H1 (cell line): ENCODE results near the gene TBC1D17. TPM values are rescaled to one million over a fixed set of nuclear protein-coding genes. Genes with fewer than 3 reads are reported as not detected.

Experiments
- CTCF ChIA-PET: fragments of 300-600 bp; sonication (Branson Sonifier 250); formaldehyde crosslinking; loops from one replicate; lab custom pipeline; 2021; ENCODE audit not compliant: partially characterized antibody; lab: Charles Lee
- POLR2A ChIA-PET: fragments of 300-600 bp; sonication (Branson Sonifier 250); formaldehyde crosslinking; loops from one replicate; lab custom pipeline; 2021; ENCODE audit warnings: inconsistent platforms; ENCODE audit not compliant: partially characterized antibody; lab: Charles Lee
- DNase-seq, 2 experiments: peaks; one replicate each; pipeline versions ENCODE4 v3.0.0 to v3.0.0-alpha.2; 2010 to 2022; ENCODE audit warnings: low spot score in 2 of 2, low read depth in 1 of 2, mixed read lengths in 1 of 2
- FAIRE-seq: peaks from 2 replicates; lab custom pipeline; 2011; peaks lifted over from hg19 to GRCh38; lab: Jason Lieb, UNC
- H2AFZ ChIP-seq: 2 replicates; pipeline ENCODE4 v1.8.1; 2012; ENCODE audit warnings: low read length, inconsistent platforms
- H2AK5ac ChIP-seq: 2 replicates; pipeline ENCODE4 v1.6.1; 2013; ENCODE audit warnings: low read depth, low read length
- H2BK120ac ChIP-seq: replicated peaks from 2 replicates; pipeline ENCODE3; 2013; ENCODE audit warnings: low read depth, low read length, inconsistent platforms
- H2BK12ac ChIP-seq: 2 replicates; pipeline ENCODE4 v1.6.1; 2013; ENCODE audit warnings: low read depth, low read length
- H2BK15ac ChIP-seq: 2 replicates; pipeline ENCODE4 v1.6.1; 2013; ENCODE audit warnings: low read length
- H2BK20ac ChIP-seq: 2 replicates; pipeline ENCODE4 v1.6.1; 2013; ENCODE audit warnings: low read length
- H2BK5ac ChIP-seq: 2 replicates; pipeline ENCODE4 v1.6.1; 2013; ENCODE audit warnings: low read depth, low read length
- H3K14ac ChIP-seq: 2 replicates; pipeline ENCODE4 v1.6.1; 2013; ENCODE audit warnings: inconsistent platforms; ENCODE audit not compliant: insufficient read length
- H3K18ac ChIP-seq: 2 replicates; pipeline ENCODE4 v1.6.1; 2013; ENCODE audit warnings: low read length; ENCODE audit errors: extremely low read depth
- H3K23ac ChIP-seq: 2 replicates; pipeline ENCODE4 v1.6.1; 2013; ENCODE audit warnings: inconsistent platforms; ENCODE audit not compliant: insufficient read length
- H3K23me2 ChIP-seq: 2 replicates; pipeline ENCODE4 v1.6.1; 2013; ENCODE audit warnings: low read depth, low read length
- H3K27ac ChIP-seq: 2 replicates; pipeline ENCODE4 v1.6.1; 2011; ENCODE audit warnings: low read depth, low read length, inconsistent platforms
- H3K27me3 ChIP-seq, 4 experiments: replicated peaks in 1 of 4; 1 replicate in 1 of 4; 2 replicates in 3 of 4; pipeline versions ENCODE4 v1.6.1 to v1.8.1; 2011 to 2013; ENCODE audit warnings: low read length in 3 of 4, mild to moderate bottlenecking in 3 of 4, inconsistent platforms in 2 of 4, mixed read lengths in 2 of 4, moderate library complexity in 1 of 4; ENCODE audit not compliant: control insufficient read depth in 3 of 4, insufficient read depth in 3 of 4; ENCODE audit errors: extremely low read depth in 1 of 4
- H3K36me3 ChIP-seq, 4 experiments: 2 replicates each; pipeline versions ENCODE4 v1.6.1 to v1.8.1; 2011 to 2013; ENCODE audit warnings: mild to moderate bottlenecking in 4 of 4, low read length in 3 of 4, moderate library complexity in 2 of 4, control low read depth in 1 of 4, inconsistent platforms in 1 of 4; ENCODE audit not compliant: insufficient read depth in 4 of 4, control insufficient read depth in 2 of 4
- H3K4ac ChIP-seq: replicated peaks from 2 replicates; pipeline ENCODE3; 2013; ENCODE audit warnings: low read length, low read depth, mixed read lengths, inconsistent platforms; ENCODE audit not compliant: insufficient read length
- H3K4me1 ChIP-seq, 4 experiments: replicated peaks in 1 of 4; 1 replicate in 1 of 4; 2 replicates in 3 of 4; pipeline versions ENCODE4 v1.6.1 to v1.8.1; 2011 to 2013; ENCODE audit warnings: low read length in 3 of 4, inconsistent platforms in 2 of 4, mixed read lengths in 1 of 4; ENCODE audit not compliant: insufficient read depth in 4 of 4, control insufficient read depth in 3 of 4
- H3K4me2 ChIP-seq, 2 experiments: 2 replicates each; pipeline versions ENCODE4 v1.6.1 to v1.8.1; 2011 to 2013; ENCODE audit warnings: low read depth in 2 of 2, low read length in 2 of 2, control low read depth in 1 of 2, inconsistent platforms in 1 of 2, mild to moderate bottlenecking in 1 of 2; ENCODE audit not compliant: insufficient read depth in 1 of 2
- H3K4me3 ChIP-seq, 4 experiments: fragments of 200-600, 300-600 bp in 1 of 4; sonication (generic), shearing (Covaris generic), sonication (Bioruptor Twin) in 1 of 4; 2 replicates each; pipeline versions ENCODE4 v1.5.1 to v1.8.1; 2011 to 2016; ENCODE audit warnings: low read length in 4 of 4, low read depth in 3 of 4, control low read depth in 2 of 4, inconsistent platforms in 2 of 4, mild to moderate bottlenecking in 2 of 4, mixed read lengths in 1 of 4, moderate library complexity in 1 of 4; ENCODE audit not compliant: insufficient read depth in 2 of 4; ENCODE audit errors: extremely low read depth in 1 of 4
- H3K56ac ChIP-seq: replicated peaks from 2 replicates; pipeline ENCODE3; 2013; ENCODE audit warnings: low read depth, mild to moderate bottlenecking, mixed read lengths, low read length, inconsistent platforms; ENCODE audit not compliant: insufficient read length
- H3K79me1 ChIP-seq: 2 replicates; pipeline ENCODE4 v1.6.1; 2013; ENCODE audit warnings: low read depth, low read length, control low read depth
- H3K79me2 ChIP-seq, 2 experiments: 2 replicates each; pipeline versions ENCODE4 v1.6.1 to v1.8.1; 2012 to 2013; ENCODE audit warnings: low read length in 2 of 2, mild to moderate bottlenecking in 2 of 2, inconsistent platforms in 1 of 2; ENCODE audit not compliant: insufficient read depth in 2 of 2, control insufficient read depth in 1 of 2
- H3K9ac ChIP-seq, 4 experiments: replicated peaks in 1 of 4; 1 replicate in 1 of 4; 2 replicates in 3 of 4; pipeline versions ENCODE4 v1.6.1 to v1.8.1; 2011 to 2013; ENCODE audit warnings: low read depth in 3 of 4, low read length in 3 of 4, control low read depth in 2 of 4, mild to moderate bottlenecking in 2 of 4, moderate library complexity in 2 of 4, inconsistent platforms in 1 of 4; ENCODE audit errors: extremely low read depth in 1 of 4
- H3K9me3 ChIP-seq, 2 experiments: 2 replicates each; pipeline versions ENCODE4 v1.6.1 to v1.8.1; 2012 to 2013; ENCODE audit warnings: mild to moderate bottlenecking in 2 of 2, moderate library complexity in 2 of 2, control low read depth in 1 of 2, inconsistent platforms in 1 of 2, low read depth in 1 of 2, low read length in 1 of 2, mixed read lengths in 1 of 2; ENCODE audit not compliant: insufficient read depth in 2 of 2
- H4K20me1 ChIP-seq, 2 experiments: replicated peaks in 1 of 2; 2 replicates each; pipeline versions ENCODE3 to v1.8.1; 2011 to 2013; ENCODE audit warnings: inconsistent platforms in 2 of 2, low read length in 2 of 2, mild to moderate bottlenecking in 1 of 2; ENCODE audit not compliant: insufficient read depth in 2 of 2, control insufficient read depth in 1 of 2
- H4K5ac ChIP-seq: 2 replicates; pipeline ENCODE4 v1.6.1; 2013; ENCODE audit warnings: low read length, low read depth, mixed read lengths, inconsistent platforms; ENCODE audit not compliant: insufficient read length
- H4K8ac ChIP-seq: 2 replicates; pipeline ENCODE4 v1.8.0; 2013; ENCODE audit warnings: mild to moderate bottlenecking, moderate library complexity, low read length, inconsistent platforms; ENCODE audit not compliant: insufficient read depth; ENCODE audit errors: extremely low read depth
- H4K91ac ChIP-seq: replicated peaks from 2 replicates; pipeline ENCODE3; 2013; ENCODE audit warnings: low read length, mixed read lengths, inconsistent platforms; ENCODE audit not compliant: insufficient read length
- CREB1 ChIP-seq: IDR thresholded peaks from 2 replicates; pipeline ENCODE4 v1.6.1; 2012; ENCODE audit warnings: inconsistent platforms
- YY1 ChIP-seq: IDR thresholded peaks from 2 replicates; pipeline ENCODE4 v1.6.1; 2011; ENCODE audit warnings: low read depth, mild to moderate bottlenecking, low read length
- WGBS, 2 experiments: shearing (Covaris generic) in 1 of 2; methylation state at CpG; one replicate each; pipeline versions ENCODE4 v1.1.6 to v1.1.7; 2013 to 2015; ENCODE audit warnings: low lambda C conversion rate in 2 of 2, mixed read lengths in 2 of 2, inconsistent platforms in 1 of 2, low coverage in 1 of 2, missing lambda C conversion rate in 1 of 2; ENCODE audit not compliant: insufficient replicate concordance in 2 of 2, insufficient coverage in 1 of 2, insufficient read length in 1 of 2; ENCODE audit errors: extremely low coverage in 1 of 2, missing lambda C conversion rate in 1 of 2; 5-methylcytosine and 5-hydroxymethylcytosine counted together
- polyA plus RNA-seq, 7 experiments: library from polyadenylated mRNA; depleted of rRNA in 3 of 7; stranded (reverse) in 5 of 7; unstranded in 2 of 7; fragments of >200 nt in 5 of 7; fragments of 200-250 nt in 2 of 7; gene quantifications; 1 replicate in 5 of 7; 2 replicates in 1 of 7; 4 replicates in 1 of 7; pipeline versions ENCODE4 v1.2.1 to v1.2.3, GENCODE V29; 2011 to 2013; ENCODE audit warnings: missing spikeins in 2 of 7, mixed read lengths in 2 of 7
- total RNA-seq: library from RNA; stranded (reverse); fragmentation: NEBNext Ultra II Directional; extraction: Animal tissue kit (Norgen Biotek cat#: 25700); gene quantifications from 2 replicates; pipeline ENCODE4 v1.2.1, GENCODE V29; 2021
- TF ChIP-seq, protein P1 (sequence below), 3 experiments: IDR thresholded peaks; 1 replicate in 2 of 3; 2 replicates in 1 of 3; pipeline versions ENCODE4 v1.5.1 to v1.6.1; 2011; ENCODE audit warnings: low read length in 3 of 3, mild to moderate bottlenecking in 3 of 3, inconsistent platforms in 2 of 3, low read depth in 1 of 3, moderate library complexity in 1 of 3; ENCODE audit not compliant: insufficient read depth in 1 of 3; ENCODE audit errors: control extremely low read depth in 1 of 3

Gene TBC1D17
- total and polyA plus RNA-seq, 2 of the 8 experiments (the other 6 are each of a cell fraction or from before 2014, with no cell fraction given), result 30.3 to 44.9 TPM

DNA sequence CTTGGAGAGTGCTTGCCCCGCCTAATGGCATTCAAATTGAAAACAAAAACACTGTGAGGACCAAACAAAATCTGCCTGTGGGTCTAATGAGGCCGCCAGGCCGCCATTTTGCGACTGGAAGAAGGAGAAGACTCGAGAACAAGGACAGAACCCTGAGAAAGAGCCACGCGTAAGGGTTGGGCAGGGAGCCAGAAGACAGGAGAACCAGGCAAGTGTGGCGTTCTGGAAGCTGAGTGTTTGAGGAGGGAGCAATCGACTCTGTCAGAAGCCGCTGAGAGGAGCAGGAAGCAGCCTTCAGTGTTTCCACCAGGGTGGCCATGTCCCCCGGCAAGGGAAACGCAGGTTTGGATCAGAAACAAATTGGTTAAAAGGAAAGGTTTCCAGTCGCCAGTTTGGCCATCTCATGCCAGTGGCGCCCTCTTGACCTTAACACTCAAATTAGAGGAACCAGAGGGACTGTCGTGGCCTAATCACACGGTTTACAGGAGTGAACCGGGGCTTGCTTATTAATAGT lies 36.7 kb upstream of the TBC1D17 start:
- DNase-seq (no peak), FAIRE-seq (no peak)
- Histone ChIP-seq H2BK20ac (no peak overlapping the region), H2BK12ac (no peak overlapping the region), H4K20me1 (peaks cover under 1% of the 10 kb centered on the region in 2 experiments), H3K56ac (no peak overlapping the region), H2BK5ac (no peak overlapping the region), H3K4me3 (no peak overlapping the region), H3K9me3 (no peaks in the 10 kb centered on the region), H3K79me2 (no peaks in the 10 kb centered on the region), H4K91ac (no peak overlapping the region), H3K18ac (no peak overlapping the region), H3K23ac (no peak overlapping the region), H2AFZ (no peak overlapping the region), H2BK15ac (no peak overlapping the region), H3K36me3 (peaks cover 2 to 12% (median 8%) of the 10 kb centered on the region in 4 experiments; a peak in 5 of 8 replicates), H2AK5ac (no peak overlapping the region), H4K5ac (no peak overlapping the region), H4K8ac (no peak overlapping the region), H3K23me2 (no peaks in the 10 kb centered on the region), H3K27me3 (no peaks in the 10 kb centered on the region), H3K79me1 (peaks cover 3% of the 10 kb centered on the region; the same call in 1 of the 2 replicates), H3K4ac (no peak overlapping the region), H3K27ac (no peak overlapping the region), H2BK120ac (no peak overlapping the region), H3K9ac (no peak overlapping the region), H3K14ac (no peak overlapping the region), H3K4me2 (no peak overlapping the region), H3K4me1 (no peaks in the 10 kb centered on the region)
- POLR2A ChIA-PET, result interaction anchor here (0.7 to 3.1 kb wide), 3 partner anchors 9 to 30 kb away, joined by 3 to 13 read pairs (median 3); partner anchors contain the start of gene PTOV1
- TF ChIP-seq, protein P1, sequence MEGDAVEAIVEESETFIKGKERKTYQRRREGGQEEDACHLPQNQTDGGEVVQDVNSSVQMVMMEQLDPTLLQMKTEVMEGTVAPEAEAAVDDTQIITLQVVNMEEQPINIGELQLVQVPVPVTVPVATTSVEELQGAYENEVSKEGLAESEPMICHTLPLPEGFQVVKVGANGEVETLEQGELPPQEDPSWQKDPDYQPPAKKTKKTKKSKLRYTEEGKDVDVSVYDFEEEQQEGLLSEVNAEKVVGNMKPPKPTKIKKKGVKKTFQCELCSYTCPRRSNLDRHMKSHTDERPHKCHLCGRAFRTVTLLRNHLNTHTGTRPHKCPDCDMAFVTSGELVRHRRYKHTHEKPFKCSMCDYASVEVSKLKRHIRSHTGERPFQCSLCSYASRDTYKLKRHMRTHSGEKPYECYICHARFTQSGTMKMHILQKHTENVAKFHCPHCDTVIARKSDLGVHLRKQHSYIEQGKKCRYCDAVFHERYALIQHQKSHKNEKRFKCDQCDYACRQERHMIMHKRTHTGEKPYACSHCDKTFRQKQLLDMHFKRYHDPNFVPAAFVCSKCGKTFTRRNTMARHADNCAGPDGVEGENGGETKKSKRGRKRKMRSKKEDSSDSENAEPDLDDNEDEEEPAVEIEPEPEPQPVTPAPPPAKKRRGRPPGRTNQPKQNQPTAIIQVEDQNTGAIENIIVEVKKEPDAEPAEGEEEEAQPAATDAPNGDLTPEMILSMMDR (IDR thresholded peaks at IDR 0.05; ENCODE audit: control extremely low read depth in 1 of 3, insufficient read depth in 1 of 3, low read depth in 1 of 3, low read length in 3 of 3), result peak in 1 of 3 experiments; percentile 5; a peak in 1 of 4 replicates
- no peak for TF ChIP-seq CREB1
- TF ChIP-seq YY1, result 0 out of 2 replicates have a peak, but pooled peaks have one; percentile 8
- CTCF ChIA-PET, result interaction anchor here (1.1 kb wide), 1 partner anchor 22 kb away, joined by 3 read pairs; no protein-coding TSS in a partner anchor
- WGBS, 2 experiments, result 94% methylated on average over 15 of the region's 17 CpGs; no CpG with 5 or more reads in 1 of the 2 experiments
